HepG2 (cell line): ENCODE measurements around the gene TLK1.

Source experiments
- HDAC6 ChIP-seq: fragments of 200-600 bp; sonication (generic); IDR thresholded peaks from 2 replicates; pipeline ENCODE4 v1.7.0; 2017; ENCODE audit warnings: mild to moderate bottlenecking, antibody characterized with exemption, low read length, low read depth
- RNF2 ChIP-seq: fragments of 450-650 bp; conservative IDR thresholded peaks from 2 replicates; pipeline ENCODE4 v1.6.1; 2016; ENCODE audit warnings: low read depth
- YY1 ChIP-seq: IDR thresholded peaks from 2 replicates; pipeline ENCODE4 v1.6.1; 2011; ENCODE audit warnings: low read length, low read depth, moderate library complexity, mild to moderate bottlenecking; ENCODE audit not compliant: insufficient read depth, insufficient replicate concordance
- TF ChIP-seq, protein P1 (sequence below): sonication (generic); formaldehyde crosslinking; IDR thresholded peaks from 2 replicates; pipeline ENCODE4 v1.4.0; 2020; ENCODE audit warnings: missing genetic modification reagents, low read depth, mild to moderate bottlenecking, borderline replicate concordance
- TF ChIP-seq, protein P2 (sequence below): IDR thresholded peaks from 2 replicates; pipeline ENCODE4 v1.6.1; 2016; ENCODE audit warnings: low read depth

DNA sequence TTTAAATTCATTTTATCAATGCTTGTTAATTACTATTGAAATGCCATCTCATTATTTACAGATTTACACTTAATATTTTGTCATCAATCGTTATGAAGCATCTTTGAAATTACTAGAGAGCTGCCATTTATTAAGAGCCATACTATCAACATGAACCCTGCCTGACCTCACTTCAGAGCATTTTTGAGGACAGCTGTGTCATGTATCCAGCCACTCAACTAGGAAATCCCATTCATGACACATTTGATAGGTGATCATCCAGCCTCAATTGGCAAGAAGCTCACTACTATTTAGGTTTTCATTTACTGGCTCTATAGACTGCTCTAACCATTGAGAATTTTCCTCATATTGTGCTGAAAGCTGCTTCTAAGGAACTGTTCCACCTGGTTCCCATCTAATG lies 40.6 kb upstream of the TLK1 start:
- TF ChIP-seq, protein P1, sequence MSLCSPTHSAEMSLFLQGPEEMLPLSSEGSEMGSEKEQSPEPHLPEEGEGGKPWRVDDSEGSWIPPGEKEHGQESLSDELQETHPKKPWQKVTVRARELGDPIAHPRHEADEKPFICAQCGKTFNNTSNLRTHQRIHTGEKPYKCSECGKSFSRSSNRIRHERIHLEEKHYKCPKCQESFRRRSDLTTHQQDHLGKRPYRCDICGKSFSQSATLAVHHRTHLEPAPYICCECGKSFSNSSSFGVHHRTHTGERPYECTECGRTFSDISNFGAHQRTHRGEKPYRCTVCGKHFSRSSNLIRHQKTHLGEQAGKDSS (CRISPR knock-in tag) = no peak
- TF ChIP-seq YY1 = no peak
- no peak for TF ChIP-seq HDAC6
- no peak for TF ChIP-seq RNF2
- TF ChIP-seq, protein P2, sequence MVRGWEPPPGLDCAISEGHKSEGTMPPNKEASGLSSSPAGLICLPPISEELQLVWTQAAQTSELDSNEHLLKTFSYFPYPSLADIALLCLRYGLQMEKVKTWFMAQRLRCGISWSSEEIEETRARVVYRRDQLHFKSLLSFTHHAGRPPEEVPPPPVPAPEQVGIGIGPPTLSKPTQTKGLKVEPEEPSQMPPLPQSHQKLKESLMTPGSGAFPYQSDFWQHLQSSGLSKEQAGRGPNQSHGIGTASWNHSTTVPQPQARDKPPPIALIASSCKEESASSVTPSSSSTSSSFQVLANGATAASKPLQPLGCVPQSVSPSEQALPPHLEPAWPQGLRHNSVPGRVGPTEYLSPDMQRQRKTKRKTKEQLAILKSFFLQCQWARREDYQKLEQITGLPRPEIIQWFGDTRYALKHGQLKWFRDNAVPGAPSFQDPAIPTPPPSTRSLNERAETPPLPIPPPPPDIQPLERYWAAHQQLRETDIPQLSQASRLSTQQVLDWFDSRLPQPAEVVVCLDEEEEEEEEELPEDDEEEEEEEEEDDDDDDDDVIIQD (CRISPR knock-in tag) = no peak
